GM12878 (cell line): ENCODE results near the gene CHMP1A.
A peak's percentile ranks its signal among the peaks of the same experiment; 100 is the strongest.

ENCODE experiments used
- CHD2 ChIP-seq: IDR thresholded peaks from 2 replicates; pipeline ENCODE4 v1.6.1; 2011; ENCODE audit warnings: low read depth, low read length, improper control_type of control experiment, borderline replicate concordance
- CREM ChIP-seq: IDR thresholded peaks from 2 replicates; pipeline ENCODE4 v1.6.1; 2014; ENCODE audit warnings: antibody characterized with exemption, low read depth
- CTCF ChIP-seq, 3 experiments: IDR thresholded peaks in 2 of 3; conservative IDR thresholded peaks in 1 of 3; 2 replicates each; pipeline ENCODE4 v1.5.1; 2011; ENCODE audit warnings: low read depth in 3 of 3, low read length in 3 of 3, mild to moderate bottlenecking in 3 of 3, control low read depth in 2 of 3, moderate library complexity in 2 of 3, inconsistent platforms in 1 of 3, mixed read lengths in 1 of 3; ENCODE audit not compliant: control insufficient read depth in 2 of 3, insufficient read depth in 1 of 3; ENCODE audit errors: extremely low read depth in 1 of 3
- E2F8 ChIP-seq: fragments of 450-650 bp; IDR thresholded peaks from 2 replicates; pipeline ENCODE4 v1.6.1; 2018; ENCODE audit warnings: mild to moderate bottlenecking, low read depth, moderate library complexity; ENCODE audit not compliant: partially characterized antibody
- NFIC ChIP-seq: IDR thresholded peaks from 2 replicates; pipeline ENCODE4 v1.6.1; 2012; ENCODE audit warnings: low read depth, mild to moderate bottlenecking, inconsistent platforms, low read length, moderate library complexity
- POLR2A ChIP-seq: IDR thresholded peaks from 2 replicates; pipeline ENCODE4 v1.6.1; 2011; ENCODE audit warnings: low read depth, mild to moderate bottlenecking, low read length
- RAD21 ChIP-seq: IDR thresholded peaks from 2 replicates; pipeline ENCODE4 v1.6.1; 2011; ENCODE audit warnings: mild to moderate bottlenecking, low read depth, low read length, moderate library complexity; ENCODE audit not compliant: insufficient read depth
- RELA ChIP-seq: fragments of 450-650 bp; IDR thresholded peaks from 2 replicates; pipeline ENCODE4 v1.8.0; 2014; ENCODE audit warnings: borderline replicate concordance; ENCODE audit not compliant: partially characterized antibody
- RFX5 ChIP-seq: IDR thresholded peaks from 2 replicates; pipeline ENCODE4 v1.6.1; 2011; ENCODE audit warnings: low read depth, low read length, improper control_type of control experiment
- SIN3A ChIP-seq: IDR thresholded peaks from 2 replicates; pipeline ENCODE4 v1.6.1; 2012; ENCODE audit warnings: low read depth, low read length, improper control_type of control experiment
- SMARCA5 ChIP-seq: fragments of 450-650 bp; IDR thresholded peaks from 2 replicates; pipeline ENCODE4 v1.6.1; 2017; ENCODE audit warnings: mild to moderate bottlenecking

GRCh38 chr16:89700100-89700648, 42.7 kb upstream of the CHMP1A start:
- no peak for TF ChIP-seq E2F8
- peak; percentile 96 for TF ChIP-seq RELA
- peak; percentile 68 to 94 (median 71) for TF ChIP-seq CTCF (IDR thresholded peaks at IDR 0.05 in 2 of 3, conservative IDR thresholded peaks at IDR 0.05 in 1 of 3; ENCODE audit: control insufficient read depth in 2 of 3, extremely low read depth in 1 of 3, insufficient read depth in 1 of 3, low read depth in 3 of 3, low read length in 3 of 3)
- peak; percentile 84 for TF ChIP-seq CHD2
- TF ChIP-seq POLR2A: no peak; the same call in none of the 2 replicates
- TF ChIP-seq RAD21: peak; percentile 55
- peak; percentile 90 for TF ChIP-seq SIN3A
- peak; percentile 97 for TF ChIP-seq CREM
- TF ChIP-seq SMARCA5: no peak
- no peak for TF ChIP-seq NFIC
- peak; percentile 79; the same call in 1 of the 2 replicates for TF ChIP-seq RFX5
